ENCODE measurements around the gene SSBP4. TPM values are rescaled to one million over a fixed set of nuclear protein-coding genes. Genes with fewer than 3 reads are reported as not detected.

The SSBP4 gene
- total RNA-seq, 1 experiment from 2014 or later, result 46.1 TPM

GRCh38 chr19:18460900-18461299 lies 41.7 kb downstream of the SSBP4 start:
- Mint-ChIP-seq H3K27ac (no peak overlapping the region), H3K4me1 (peaks cover 0 to 2% of the 10 kb centered on the region in 2 experiments; a peak in 1 of 4 replicates), H3K9me3 (no peaks in the 10 kb centered on the region), H3K36me3 (ENCODE audit: insufficient read depth in 1 of 3, low read depth in 3 of 3) (peaks cover 8 to 48% (median 43%) of the 10 kb centered on the region in 3 experiments; a peak in 6 of 7 replicates), H3K27me3 (ENCODE audit: low read depth) (no peaks in the 10 kb centered on the region; the same call in 1 of the 2 replicates), H3K4me3 (no peak overlapping the region)
- Histone ChIP-seq H3K4ac (ENCODE audit: low read depth, low read length) (no peak overlapping the region), H3K56ac (ENCODE audit: insufficient read length, low read depth, low read length) (no peak overlapping the region), H3K9me3 (ENCODE audit: control insufficient read depth, low read depth, low read length) (no peaks in the 10 kb centered on the region), H3T11ph (ENCODE audit: low read length) (no peak overlapping the region), H3K79me1 (ENCODE audit: insufficient read depth, low read depth, low read length, poor library complexity, severe bottlenecking) (no peaks in the 10 kb centered on the region), H3K9ac (ENCODE audit: extremely low read depth, insufficient read length, low read length) (no peak overlapping the region), H2BK20ac (ENCODE audit: low read depth, low read length, poor library complexity, severe bottlenecking) (no peak overlapping the region), H3K14ac (ENCODE audit: insufficient read depth, low read length) (no peak overlapping the region), H2AK5ac (ENCODE audit: insufficient read length, low read length) (no peak overlapping the region), H2BK12ac (ENCODE audit: insufficient read length, low read depth, low read length) (no peak overlapping the region), H3K27me3 (ENCODE audit: insufficient read depth, low read length) (no peaks in the 10 kb centered on the region), H3K23me2 (ENCODE audit: insufficient read length, low read depth, low read length, poor library complexity, severe bottlenecking) (no peaks in the 10 kb centered on the region), H2BK15ac (ENCODE audit: low read depth, low read length) (no peak overlapping the region), H3K79me2 (ENCODE audit: insufficient read depth, low read length) (no peaks in the 10 kb centered on the region), H4K8ac (replicated peaks; ENCODE audit: insufficient read length, low read depth, low read length) (no peak overlapping the region), H3K27ac (ENCODE audit: insufficient read length, low read depth, low read length) (no peak overlapping the region), H3K4me2 (ENCODE audit: insufficient read depth, insufficient read length, low read length) (no peak overlapping the region), H2BK120ac (ENCODE audit: low read depth, low read length, poor library complexity, severe bottlenecking) (no peak overlapping the region), H2BK5ac (ENCODE audit: insufficient read length, low read length) (no peak overlapping the region), H3K23ac (ENCODE audit: insufficient read length, low read depth, low read length) (no peak overlapping the region), H4K91ac (ENCODE audit: insufficient read length, low read depth, low read length) (no peak overlapping the region), H2AFZ (ENCODE audit: low read length) (no peak overlapping the region), H4K5ac (ENCODE audit: insufficient read length, low read depth, low read length) (no peak overlapping the region), H4K20me1 (ENCODE audit: control insufficient read depth, insufficient read depth, insufficient read length) (no peaks in the 10 kb centered on the region), H3K18ac (ENCODE audit: insufficient read length, low read depth, low read length) (no peak overlapping the region), H3K4me1 (ENCODE audit: insufficient read depth, low read length) (no peaks in the 10 kb centered on the region)
- DNase-seq, result no peak
- TF ChIP-seq CTCF (conservative IDR thresholded peaks at IDR 0.05), result no peak
- no CpG with 5 or more reads among the region's 12 CpGs for whole genome bisulfite sequencing (ENCODE audit: extremely low coverage, insufficient read length, low lambda C conversion rate)

Data from H9 (cell line).